Heart right ventricle (tissue), 16 donors: ENCODE measurements around the gene WNT5A. TPM values are rescaled to one million over a fixed set of nuclear protein-coding genes. Genes with fewer than 3 reads are reported as not detected.

Experiments
- ATAC-seq, 8 donors: fragments of 200-7000 bp; cut with Tn5 transposase; one replicate each; pipeline ENCODE4 v1.9.1; 2020; ENCODE audit warnings: mild to moderate bottlenecking in 8 of 8, moderate library complexity in 8 of 8, moderate number of reproducible peaks in 1 of 8
- DNase-seq, 2 donors: peaks; one replicate each; pipeline ENCODE4 v3.0.0-alpha.2; 2020
- H3K27ac ChIP-seq, 10 donors: fragments of 200-600 bp; sonication (generic) in 2 of 10; one replicate each; pipeline versions ENCODE4 v1.5.0 to v1.8.0; 2020 to 2022; ENCODE audit warnings: mild to moderate bottlenecking in 3 of 10
- H3K27me3 ChIP-seq, 7 donors: fragments of 200-600 bp; one replicate each; pipeline ENCODE4 v1.8.0; 2021 to 2022; ENCODE audit warnings: mild to moderate bottlenecking in 2 of 7
- H3K36me3 ChIP-seq, 9 donors: fragments of 200-600 bp; sonication (generic) in 1 of 9; one replicate each; pipeline versions ENCODE4 v1.5.0 to v1.8.0; 2020 to 2022; ENCODE audit warnings: mild to moderate bottlenecking in 2 of 9
- H3K4me1 ChIP-seq, 9 donors: fragments of 200-600 bp; sonication (generic) in 1 of 9; one replicate each; pipeline versions ENCODE4 v1.5.0 to v1.8.0; 2020 to 2022; ENCODE audit warnings: mild to moderate bottlenecking in 4 of 9
- H3K4me3 ChIP-seq, 10 donors: fragments of 200-600 bp; sonication (generic) in 2 of 10; one replicate each; pipeline versions ENCODE4 v1.5.0 to v1.8.0; 2020 to 2022; ENCODE audit warnings: mild to moderate bottlenecking in 7 of 10, moderate library complexity in 2 of 10
- H3K9me3 ChIP-seq, 11 donors: fragments of 200-600 bp in 10 of 11; sonication (generic) in 2 of 11; one replicate each; pipeline versions ENCODE4 v1.5.0 to v1.8.0; 2013 to 2022; ENCODE audit warnings: mild to moderate bottlenecking in 2 of 11, control low read depth in 1 of 11, moderate library complexity in 1 of 11
- WGBS, 2 donors: extraction: QIAGEN DNeasy Blood & Tissue Kit; methylation state at CpG; one replicate each; pipeline ENCODE4 v1.1.7; 2013; ENCODE audit warnings: inconsistent platforms in 1 of 2; 5-methylcytosine and 5-hydroxymethylcytosine counted together
- intact Hi-C, 10 donors: fragments of 100-400 bp; cut with DNase I; formaldehyde crosslinking; loops; one replicate each; pipeline versions ENCODE4 v1.11.1 to v1.14.2; 2022
- polyA plus RNA-seq, 2 donors: library from polyadenylated mRNA; stranded (reverse); fragments of 200-250 nt; gene quantifications; one replicate each; pipeline ENCODE4 v1.2.3, GENCODE V29; 2013
- total RNA-seq, 10 donors: library from RNA; stranded (reverse); fragmentation: NEBNext Ultra II Directional in 3 of 10; extraction: Animal tissue kit (Norgen Biotek cat#: 25700) in 3 of 10; gene quantifications; one replicate each; pipeline versions ENCODE4 v1.2.1 to v1.2.4, GENCODE V29; 2021 to 2023
- TF ChIP-seq, protein P1 (sequence below), 9 donors: fragments of 200-600 bp; sonication (generic) in 2 of 9; IDR thresholded peaks; one replicate each; pipeline versions ENCODE4 v1.5.0 to v1.8.0; 2021 to 2022; ENCODE audit warnings: antibody characterized with exemption in 9 of 9, mild to moderate bottlenecking in 5 of 9, moderate library complexity in 1 of 9
- donor health status: Arrhythmogenic right ventricular cardiomyopathy.
- donor health status: ischemic (EF 13 %, LVEDD 7.1; RV severe dilation, severe dysfunction).
- donor health status: healthy with polysubstance abuse.
- donor health status: DM: no; HTN: yes; CAD: no.
- donor health status: DM: no; HTN: no; CAD: no.
- donor health status: ischemic (EF 25% LVEDD 6.9; RV normal size, moderate dysfunction).
- donor health status: ischemic (EF 25% LVEDD 5.7; RV mildly dilated, moderate dysfunction).
- donor health status: healthy.
- donor health status: DM: yes; HTN: yes; CAD: no.
- donor health status: Ischemic cardiomyopathy.
- donor health status: ischemic (EF 35%, LVEDD 5.7; RV mildly dilated, moderate dysfunction).
- donor health status: nonischemic (EF 11% LVEDD 7.7; RV severe dilation, severe dysfunction).
- donor health status: DM: yes; HTN: yes; CAD: no.
- donor health status: PGD.
- donor health status: ischemic (EF 29% LVEDD 5.4; RV normal size, mild dysfunction).
- donor health status: nonischemic (EF 23%, LVEDD 6.1; RV moderate dilation, normal function).

The WNT5A gene
- total and polyA plus RNA-seq, 12 donors, result 0.33 to 5.9 (median 3.2) TPM

DNA sequence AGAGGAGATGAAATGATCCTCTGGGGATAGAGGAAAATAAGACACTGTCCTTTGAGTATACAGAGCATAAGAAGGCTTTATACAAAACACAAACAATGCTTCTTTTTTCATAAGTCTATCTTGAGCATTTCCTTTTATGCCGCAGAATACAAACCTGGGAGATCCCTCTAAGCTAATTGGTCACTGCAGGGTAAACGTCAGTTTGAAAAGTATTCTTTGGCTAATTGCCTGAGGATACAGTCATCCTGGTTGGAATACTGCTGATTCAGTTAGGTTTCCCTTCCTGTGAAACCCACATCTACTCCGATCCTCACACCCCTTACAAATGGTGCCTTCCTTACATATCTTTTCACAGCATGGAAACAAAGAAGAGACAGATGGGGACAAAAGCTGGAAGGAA is 10.6 kb downstream of the WNT5A start:
- H3K4me1 ChIP-seq, result peaks cover 0 to 14% (median under 1%) of the 10 kb centered on the region in 9 donors
- intact Hi-C loops, result loop anchor here in 1 of 10 donors (5.0 kb wide), 1 partner anchor 776 kb away; no protein-coding TSS in a partner anchor
- H3K9me3 ChIP-seq, result no peaks in the 10 kb centered on the region
- TF ChIP-seq, protein P1, sequence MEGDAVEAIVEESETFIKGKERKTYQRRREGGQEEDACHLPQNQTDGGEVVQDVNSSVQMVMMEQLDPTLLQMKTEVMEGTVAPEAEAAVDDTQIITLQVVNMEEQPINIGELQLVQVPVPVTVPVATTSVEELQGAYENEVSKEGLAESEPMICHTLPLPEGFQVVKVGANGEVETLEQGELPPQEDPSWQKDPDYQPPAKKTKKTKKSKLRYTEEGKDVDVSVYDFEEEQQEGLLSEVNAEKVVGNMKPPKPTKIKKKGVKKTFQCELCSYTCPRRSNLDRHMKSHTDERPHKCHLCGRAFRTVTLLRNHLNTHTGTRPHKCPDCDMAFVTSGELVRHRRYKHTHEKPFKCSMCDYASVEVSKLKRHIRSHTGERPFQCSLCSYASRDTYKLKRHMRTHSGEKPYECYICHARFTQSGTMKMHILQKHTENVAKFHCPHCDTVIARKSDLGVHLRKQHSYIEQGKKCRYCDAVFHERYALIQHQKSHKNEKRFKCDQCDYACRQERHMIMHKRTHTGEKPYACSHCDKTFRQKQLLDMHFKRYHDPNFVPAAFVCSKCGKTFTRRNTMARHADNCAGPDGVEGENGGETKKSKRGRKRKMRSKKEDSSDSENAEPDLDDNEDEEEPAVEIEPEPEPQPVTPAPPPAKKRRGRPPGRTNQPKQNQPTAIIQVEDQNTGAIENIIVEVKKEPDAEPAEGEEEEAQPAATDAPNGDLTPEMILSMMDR (IDR thresholded peaks at IDR 0.05), result no peak
- H3K27me3 ChIP-seq, result peaks cover 0 to 37% (median 20%) of the 10 kb centered on the region in 7 donors
- no peak overlapping the region for H3K27ac ChIP-seq
- DNase-seq (no peak), ATAC-seq (no peak)
- H3K36me3 ChIP-seq, result no peaks in the 10 kb centered on the region
- WGBS, 2 donors, result 55 to 69% methylated on average over 3 of the region's 3 CpGs
- H3K4me3 ChIP-seq, result no peak overlapping the region

DNA sequence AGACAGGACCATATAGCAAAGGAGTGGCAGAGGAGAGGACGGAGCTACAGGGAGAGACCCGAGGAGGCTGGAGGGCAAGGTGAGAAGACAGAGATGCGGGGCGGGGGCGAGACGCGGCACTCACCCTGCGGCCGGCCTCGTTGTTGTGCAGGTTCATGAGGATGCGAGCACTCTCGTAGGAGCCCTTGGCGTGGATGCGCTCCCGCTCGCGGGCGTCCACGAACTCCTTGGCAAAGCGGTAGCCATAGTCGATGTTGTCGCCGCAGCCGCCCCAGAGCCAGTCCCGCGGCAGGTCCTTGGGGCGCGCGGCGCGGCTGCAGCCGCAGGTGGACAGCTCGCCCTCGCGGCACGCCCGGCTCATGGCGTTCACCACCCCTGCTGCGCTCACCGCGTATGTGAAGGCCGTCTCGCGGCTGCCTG is 12.9 kb downstream of the WNT5A start:
- DNase-seq (no peak), ATAC-seq (no peak)
- WGBS, 2 donors, result 86 to 87% methylated on average over 44 of the region's 44 CpGs
- peaks cover 0 to 6% (median 0%) of the 10 kb centered on the region in 9 donors for H3K4me1 ChIP-seq
- H3K4me3 ChIP-seq, result no peak overlapping the region
- TF ChIP-seq, protein P1 (IDR thresholded peaks at IDR 0.05), result no peak
- no peaks in the 10 kb centered on the region for H3K9me3 ChIP-seq
- peaks cover 0 to 14% (median 5%) of the 10 kb centered on the region in 7 donors for H3K27me3 ChIP-seq
- no peak overlapping the region for H3K27ac ChIP-seq
- H3K36me3 ChIP-seq, result no peaks in the 10 kb centered on the region
- intact Hi-C loops, result no loop called here

DNA sequence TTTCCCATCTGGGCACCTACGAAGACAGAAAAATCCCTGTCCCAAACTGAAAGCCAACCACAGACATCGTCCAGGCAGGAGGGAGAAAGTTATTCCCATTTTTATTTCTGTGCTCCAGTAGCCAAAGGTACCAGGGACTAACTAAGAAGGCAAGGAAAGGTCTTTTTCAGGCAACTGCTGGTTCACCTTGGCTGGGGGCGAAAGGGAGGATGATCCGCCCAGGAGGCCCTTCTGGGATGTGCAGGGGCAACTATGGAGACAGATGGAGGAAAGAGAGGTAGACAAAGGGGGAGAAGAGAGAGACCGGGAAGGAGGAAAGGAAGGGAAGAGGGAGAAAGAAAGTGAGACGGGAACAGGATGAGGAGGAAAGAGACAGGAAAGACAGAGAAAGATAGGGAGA is 13.3 kb downstream of the WNT5A start:
- Histone ChIP-seq H3K9me3 (no peaks in the 10 kb centered on the region), H3K27ac (no peak overlapping the region), H3K4me1 (peaks cover 0 to 6% (median 0%) of the 10 kb centered on the region in 9 donors), H3K4me3 (no peak overlapping the region), H3K27me3 (peaks cover 0 to 10% (median under 1%) of the 10 kb centered on the region in 7 donors), H3K36me3 (no peaks in the 10 kb centered on the region)
- ATAC-seq (no peak), DNase-seq (no peak)
- 82 to 85% methylated on average over 6 of the region's 6 CpGs for WGBS, 2 donors
- TF ChIP-seq, protein P1 (IDR thresholded peaks at IDR 0.05), result no peak
- intact Hi-C loops, result no loop called here

GRCh38 chr3:55471522-55472280 is 15.4 kb downstream of the WNT5A start:
- H3K4me1 ChIP-seq, result peaks cover 0 to 6% (median 0%) of the 10 kb centered on the region in 9 donors
- WGBS, 2 donors, result 47 to 50% methylated on average over 8 of the region's 8 CpGs
- ATAC-seq (peak; percentile 88 to 100 (median 96)), DNase-seq (peak; percentile 69 to 72)
- H3K4me3 ChIP-seq, result no peak overlapping the region
- no peaks in the 10 kb centered on the region for H3K9me3 ChIP-seq
- TF ChIP-seq, protein P1 (IDR thresholded peaks at IDR 0.05), result no peak
- intact Hi-C loops, result no loop called here
- no peaks in the 10 kb centered on the region for H3K36me3 ChIP-seq
- peaks cover 0 to 7% (median 0%) of the 10 kb centered on the region in 7 donors for H3K27me3 ChIP-seq
- peak overlapping the region in 6 of 10 donors; percentile 6 to 56 (median 38) for H3K27ac ChIP-seq
